ENCODE measurements around the gene PLXNA4. TPM values are rescaled to one million over a fixed set of nuclear protein-coding genes. Genes with fewer than 3 reads are reported as not detected.
A peak's percentile ranks its signal among the peaks of the same experiment; 100 is the strongest.

Gene PLXNA4
- total and polyA plus RNA-seq, 8 donors, result 0.19 to 1.6 (median 0.47) TPM

DNA sequence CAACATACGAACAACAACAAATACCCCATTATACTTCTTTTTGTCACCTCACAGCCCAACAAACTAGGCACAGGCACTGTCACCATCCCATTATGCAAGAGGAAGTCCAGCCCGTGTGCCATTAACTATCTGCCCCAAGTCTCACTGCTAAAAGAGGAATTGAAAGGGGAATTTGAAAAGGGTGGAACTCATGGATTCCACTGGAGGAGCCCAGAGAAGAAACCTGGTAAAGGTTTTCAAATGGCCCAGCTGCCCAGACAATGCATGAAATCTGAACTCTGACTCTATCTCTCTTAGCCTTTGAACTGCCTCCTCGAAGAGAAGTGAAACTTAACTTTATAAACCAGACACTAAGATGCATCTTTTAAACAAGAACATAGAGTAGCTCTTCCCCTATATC lies 130.0 kb downstream of the PLXNA4 start:
- no peaks in the 10 kb centered on the region for H3K27me3 ChIP-seq
- intact Hi-C loops (cut with DNase I), result no loop called here
- ATAC-seq (peak in 1 of 4 donors; percentile 28), DNase-seq (no peak), FAIRE-seq (no peak)
- 50 to 54% methylated on average over 3 of the region's 3 CpGs for WGBS, 2 donors
- no peak overlapping the region for H3K27ac ChIP-seq
- no peaks in the 10 kb centered on the region for H3K9me3 ChIP-seq
- H3K36me3 ChIP-seq, result no peaks in the 10 kb centered on the region
- TF ChIP-seq, protein P1, sequence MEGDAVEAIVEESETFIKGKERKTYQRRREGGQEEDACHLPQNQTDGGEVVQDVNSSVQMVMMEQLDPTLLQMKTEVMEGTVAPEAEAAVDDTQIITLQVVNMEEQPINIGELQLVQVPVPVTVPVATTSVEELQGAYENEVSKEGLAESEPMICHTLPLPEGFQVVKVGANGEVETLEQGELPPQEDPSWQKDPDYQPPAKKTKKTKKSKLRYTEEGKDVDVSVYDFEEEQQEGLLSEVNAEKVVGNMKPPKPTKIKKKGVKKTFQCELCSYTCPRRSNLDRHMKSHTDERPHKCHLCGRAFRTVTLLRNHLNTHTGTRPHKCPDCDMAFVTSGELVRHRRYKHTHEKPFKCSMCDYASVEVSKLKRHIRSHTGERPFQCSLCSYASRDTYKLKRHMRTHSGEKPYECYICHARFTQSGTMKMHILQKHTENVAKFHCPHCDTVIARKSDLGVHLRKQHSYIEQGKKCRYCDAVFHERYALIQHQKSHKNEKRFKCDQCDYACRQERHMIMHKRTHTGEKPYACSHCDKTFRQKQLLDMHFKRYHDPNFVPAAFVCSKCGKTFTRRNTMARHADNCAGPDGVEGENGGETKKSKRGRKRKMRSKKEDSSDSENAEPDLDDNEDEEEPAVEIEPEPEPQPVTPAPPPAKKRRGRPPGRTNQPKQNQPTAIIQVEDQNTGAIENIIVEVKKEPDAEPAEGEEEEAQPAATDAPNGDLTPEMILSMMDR (IDR thresholded peaks at IDR 0.05), result no peak
- H3K4me1 ChIP-seq, result no peaks in the 10 kb centered on the region
- no peak overlapping the region for H3K4me3 ChIP-seq

DNA sequence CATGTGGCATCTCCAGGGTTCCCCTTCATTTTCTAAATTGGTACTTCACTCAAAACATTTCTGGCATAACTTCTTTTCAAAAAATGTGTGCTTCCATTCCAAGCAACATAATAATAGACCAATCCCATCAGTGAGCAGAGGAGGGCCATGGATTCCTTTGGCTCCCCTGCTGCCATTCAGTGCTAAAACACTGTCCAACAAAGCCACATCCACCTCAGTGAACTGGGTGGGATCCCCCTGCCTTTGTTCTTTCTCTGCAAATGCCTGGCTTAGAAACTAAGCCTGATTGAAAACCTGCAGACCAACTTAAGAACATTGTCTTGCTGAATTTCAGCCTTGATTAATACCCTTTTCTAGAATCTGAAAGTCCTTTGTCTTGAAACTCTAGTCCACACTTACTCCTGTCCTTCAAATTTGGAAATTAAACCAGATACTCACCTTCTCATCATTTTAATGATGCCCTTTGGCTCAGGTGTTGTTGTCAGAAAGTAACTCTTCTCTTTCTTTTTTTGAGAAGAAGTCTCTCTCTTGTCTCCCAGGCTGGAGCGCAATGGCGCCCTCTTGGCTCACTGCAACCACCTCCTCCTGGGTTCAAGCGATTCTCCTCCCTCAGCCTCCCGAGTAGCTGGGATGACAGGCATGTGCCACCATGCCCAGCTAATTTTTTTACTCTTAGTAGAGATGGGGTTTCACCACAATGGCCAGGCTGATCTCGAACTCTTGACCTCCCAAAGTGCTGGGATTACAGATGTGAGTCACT lies 132.3 kb downstream of the PLXNA4 start:
- no peak overlapping the region for H3K4me3 ChIP-seq
- 75 to 77% methylated on average over 5 of the region's 5 CpGs for WGBS, 2 donors
- no peak for FAIRE-seq

DNA sequence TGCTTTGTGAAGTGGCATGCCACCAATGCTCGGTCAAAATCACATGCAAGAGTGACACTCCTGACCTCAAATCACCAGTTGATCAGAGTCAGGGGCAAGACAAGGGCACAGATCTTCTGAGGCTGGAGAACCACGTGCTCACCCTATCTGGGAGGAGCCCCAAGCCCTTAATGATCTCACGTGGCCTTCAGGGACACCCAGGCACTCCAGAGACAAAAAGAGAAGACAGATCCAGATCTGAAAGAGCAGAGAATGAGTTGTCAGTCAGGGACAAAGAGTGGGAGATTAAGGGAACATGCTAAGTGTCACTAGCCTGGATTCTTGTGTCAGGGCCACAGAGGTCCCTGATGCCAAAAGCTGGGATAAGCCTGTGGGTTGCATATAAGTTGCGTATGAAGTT lies 134.3 kb downstream of the PLXNA4 start:
- intact Hi-C loops (cut with DNase I), result no loop called here
- 71 to 75% methylated on average over 4 of the region's 4 CpGs for WGBS, 2 donors
- no peak overlapping the region for H3K27ac ChIP-seq
- ATAC-seq, result no peak
- no peaks in the 10 kb centered on the region for H3K9me3 ChIP-seq
- no peak overlapping the region for H3K4me3 ChIP-seq
- DNase-seq, result no peak
- no peak for FAIRE-seq
- no peaks in the 10 kb centered on the region for H3K36me3 ChIP-seq
- H3K4me1 ChIP-seq, result no peaks in the 10 kb centered on the region
- TF ChIP-seq, protein P1 (IDR thresholded peaks at IDR 0.05), result no peak
- H3K27me3 ChIP-seq, result no peaks in the 10 kb centered on the region

More for the DNA sequence above, 132.3 kb downstream of the PLXNA4 start:
- Histone ChIP-seq H3K27me3 (no peaks in the 10 kb centered on the region), H3K9me3 (no peaks in the 10 kb centered on the region), H3K27ac (no peak overlapping the region), H3K4me1 (no peaks in the 10 kb centered on the region), H3K36me3 (no peaks in the 10 kb centered on the region)
- TF ChIP-seq, protein P1 (IDR thresholded peaks at IDR 0.05), result no peak
- ATAC-seq (no peak), DNase-seq (no peak)
- intact Hi-C loops (cut with DNase I), result no loop called here

DNA sequence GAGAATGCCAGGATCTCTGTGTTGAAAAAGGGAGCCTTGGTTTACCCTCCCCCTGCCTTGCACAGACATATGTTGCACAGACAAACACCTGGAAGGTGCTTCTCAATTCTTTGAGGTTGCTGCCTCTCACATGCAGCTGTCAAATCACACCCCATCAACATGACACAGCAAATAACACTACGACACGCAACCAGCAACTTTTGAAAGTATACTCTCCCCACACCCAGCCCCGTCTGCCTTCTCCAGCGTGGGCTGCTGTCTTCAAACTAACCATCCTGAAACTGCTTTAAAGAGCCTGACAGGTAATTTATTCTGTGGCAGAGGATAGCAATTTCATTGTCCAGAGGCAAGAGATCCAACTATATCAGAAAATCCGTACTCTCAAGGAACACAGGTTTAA lies 136.1 kb downstream of the PLXNA4 start:
- Histone ChIP-seq H3K9me3 (no peaks in the 10 kb centered on the region), H3K4me1 (no peaks in the 10 kb centered on the region), H3K27ac (no peak overlapping the region), H3K4me3 (no peak overlapping the region), H3K36me3 (no peaks in the 10 kb centered on the region), H3K27me3 (no peaks in the 10 kb centered on the region)
- DNase-seq, result no peak
- FAIRE-seq, result no peak
- TF ChIP-seq, protein P1 (IDR thresholded peaks at IDR 0.05), result no peak
- 89 to 93% methylated on average over 5 of the region's 5 CpGs for WGBS, 2 donors
- ATAC-seq, result no peak
- intact Hi-C loops (cut with DNase I), result no loop called here

DNA sequence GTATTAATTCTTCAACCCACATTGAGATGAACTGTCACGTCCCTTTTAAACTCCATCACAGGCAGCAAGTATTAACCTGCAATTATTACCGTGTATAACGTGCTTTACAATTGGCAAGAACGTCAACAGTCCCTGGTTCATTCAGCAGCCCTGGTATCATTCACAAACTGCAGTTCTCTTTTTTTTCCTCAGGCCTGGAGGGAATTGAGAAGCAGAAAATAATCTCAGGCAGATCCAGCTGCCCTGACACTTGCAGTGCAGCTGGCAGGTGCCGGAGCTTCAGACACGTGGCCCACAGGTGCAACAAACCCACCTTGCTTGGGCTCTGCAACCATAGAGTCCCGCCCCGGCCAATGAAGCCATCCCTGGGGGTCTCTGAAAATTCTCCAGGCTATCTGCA lies 137.3 kb downstream of the PLXNA4 start:
- intact Hi-C loops (cut with DNase I), result no loop called here
- no peak for FAIRE-seq
- TF ChIP-seq, protein P1 (IDR thresholded peaks at IDR 0.05), result no peak
- Histone ChIP-seq H3K4me1 (no peaks in the 10 kb centered on the region), H3K36me3 (no peaks in the 10 kb centered on the region), H3K27ac (no peak overlapping the region), H3K4me3 (no peak overlapping the region), H3K9me3 (no peaks in the 10 kb centered on the region), H3K27me3 (no peaks in the 10 kb centered on the region)
- ATAC-seq, result no peak
- no peak for DNase-seq
- WGBS, 2 donors, result 71 to 82% methylated on average over 8 of the region's 8 CpGs

Data from pancreas (tissue), 10 donors.